ENCODE results near the gene TRAF7. TPM values are rescaled to one million over a fixed set of nuclear protein-coding genes. Genes with fewer than 3 reads are reported as not detected.
"Not testable (repeated sequence)": the region's sequence is repeated elsewhere in the genome, so short reads cannot be mapped to it uniquely, and the experiment has no call there.

Gene TRAF7
- total and polyA plus RNA-seq, 9 donors: 13.3 to 68.0 (median 45.5) TPM

- H3K36me3 ChIP-seq; H3K4me3 ChIP-seq; H3K9me3 ChIP-seq; H3K27ac ChIP-seq; intact Hi-C loops (cut with DNase I); H3K27me3 ChIP-seq; H3K4me1 ChIP-seq (ENCODE audit: insufficient read depth); DNase-seq: not testable (repeated sequence)
- WGBS, 3 donors: 90 to 95% (median 93%) methylated on average over 46 to 65 of the region's 65 CpGs
Observed at GRCh38 chr16:2111412-2112335, 43.9 kb upstream of the TRAF7 start.

DNA sequence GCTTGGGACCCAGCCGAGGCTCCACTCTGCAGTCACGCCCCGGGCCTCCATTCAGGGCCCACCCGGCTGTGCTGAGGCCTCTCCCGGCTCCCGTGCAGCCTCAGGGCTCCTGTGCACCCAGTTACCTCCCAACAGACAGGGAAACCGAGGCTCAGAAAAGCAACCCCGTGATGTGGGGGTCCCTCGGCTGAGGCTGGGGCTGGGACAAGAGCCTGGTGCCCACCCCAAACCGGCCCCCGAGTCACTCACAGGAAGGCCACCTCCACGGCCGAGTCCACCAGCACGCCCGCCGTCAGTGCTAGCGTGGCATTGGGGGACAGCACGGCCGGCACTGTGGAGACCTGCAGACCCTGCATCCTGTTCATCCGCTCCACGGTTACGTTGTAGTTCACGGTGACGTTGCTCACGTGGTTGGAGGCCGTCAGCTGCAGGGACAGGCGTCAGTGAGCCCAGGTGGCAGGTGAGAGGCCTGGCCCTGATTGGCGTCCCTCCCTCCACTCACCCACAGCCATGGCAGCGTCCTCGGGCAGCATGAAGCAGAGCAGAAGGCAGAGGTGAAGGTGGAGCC, 43.0 kb upstream of the TRAF7 start:
- intact Hi-C loops (cut with DNase I); H3K27ac ChIP-seq; H3K36me3 ChIP-seq; DNase-seq; H3K4me3 ChIP-seq; H3K27me3 ChIP-seq; H3K4me1 ChIP-seq (ENCODE audit: insufficient read depth); H3K9me3 ChIP-seq: not testable (repeated sequence)
- WGBS, 3 donors: 77 to 82% (median 80%) methylated on average over 26 to 30 of the region's 30 CpGs

GRCh38 chr16:2114225-2114624, 41.4 kb upstream of the TRAF7 start:
- H3K27me3 ChIP-seq; H3K4me1 ChIP-seq (ENCODE audit: insufficient read depth); DNase-seq; H3K27ac ChIP-seq; intact Hi-C loops (cut with DNase I); H3K9me3 ChIP-seq; H3K36me3 ChIP-seq; H3K4me3 ChIP-seq: not testable (repeated sequence)
- WGBS, 3 donors: 87 to 92% (median 90%) methylated on average over 22 to 26 of the region's 26 CpGs

DNA sequence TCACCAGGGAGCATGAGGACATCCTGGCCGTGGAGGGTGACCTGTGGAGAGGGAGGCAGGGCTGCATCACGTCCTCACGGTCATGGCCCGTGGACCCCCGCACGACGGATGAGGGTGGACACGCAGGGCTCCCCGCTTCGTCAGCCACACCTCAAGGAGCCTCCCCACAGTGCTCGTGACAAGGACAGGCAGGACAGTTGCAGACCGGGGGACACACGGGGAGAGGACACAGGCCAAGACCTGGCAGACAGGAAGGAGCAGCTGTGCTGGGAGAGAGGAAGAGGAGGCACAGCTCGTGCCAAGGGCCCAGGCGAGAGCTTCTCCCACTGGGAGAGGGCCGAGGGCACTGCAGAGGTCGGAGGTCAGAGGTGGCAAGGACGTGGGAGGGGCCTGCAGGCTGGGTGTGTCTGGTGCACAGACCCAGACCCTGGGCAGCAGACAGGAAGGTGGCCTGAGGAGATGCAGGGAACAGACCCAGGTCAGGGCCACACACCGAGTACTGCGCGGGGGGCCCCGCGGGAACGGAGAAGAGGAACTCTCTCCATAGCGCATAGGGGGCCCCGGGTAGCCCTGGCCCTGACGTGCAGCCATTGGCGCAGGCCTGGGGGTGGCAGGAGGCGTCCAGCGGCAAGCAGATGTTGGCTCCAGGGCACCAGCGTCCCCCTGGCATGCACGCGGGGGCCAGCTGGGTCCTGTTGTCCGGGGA, 40.5 kb upstream of the TRAF7 start:
- H3K4me1 ChIP-seq (ENCODE audit: insufficient read depth); H3K27me3 ChIP-seq; intact Hi-C loops (cut with DNase I); H3K9me3 ChIP-seq; H3K36me3 ChIP-seq; DNase-seq; H3K27ac ChIP-seq; H3K4me3 ChIP-seq: not testable (repeated sequence)
- 75 to 85% (median 79%) methylated on average over 20 to 33 of the region's 34 CpGs for WGBS, 3 donors

DNA sequence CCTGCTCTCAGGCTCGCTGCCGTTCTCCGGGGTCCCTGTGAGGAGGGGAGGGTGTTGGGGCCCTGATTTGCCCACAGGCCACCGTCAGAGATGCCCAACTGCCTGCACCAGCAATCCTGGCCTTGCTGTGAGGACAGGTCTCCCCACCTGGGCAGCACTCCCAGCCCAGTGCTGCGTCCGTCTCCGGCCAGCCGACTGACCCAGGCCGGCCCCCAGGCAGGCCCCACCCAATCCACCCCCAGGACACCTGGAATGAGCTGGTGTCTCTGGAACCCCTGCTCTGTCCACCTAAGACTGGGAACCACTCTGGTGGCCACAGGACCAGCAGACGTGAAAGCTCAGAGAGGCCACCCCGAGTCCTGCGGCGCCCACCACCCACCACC, 40.0 kb upstream of the TRAF7 start:
- DNase-seq: no peak
- Histone ChIP-seq H3K9me3 (no peaks in the 10 kb centered on the region), H3K4me3 (no peak overlapping the region), H3K4me1 (ENCODE audit: insufficient read depth) (no peaks in the 10 kb centered on the region), H3K27ac (no peak overlapping the region), H3K27me3 (no peaks in the 10 kb centered on the region), H3K36me3 (no peaks in the 10 kb centered on the region)
- 75 to 82% (median 79%) methylated on average over 6 to 13 of the region's 13 CpGs for WGBS, 3 donors
- TF ChIP-seq POLR2A (IDR thresholded peaks at IDR 0.05) (no peak), EP300 (IDR thresholded peaks at IDR 0.05) (no peak), CTCF (IDR thresholded peaks at IDR 0.05) (no peak)
- intact Hi-C loops (cut with DNase I): no loop called here

DNA sequence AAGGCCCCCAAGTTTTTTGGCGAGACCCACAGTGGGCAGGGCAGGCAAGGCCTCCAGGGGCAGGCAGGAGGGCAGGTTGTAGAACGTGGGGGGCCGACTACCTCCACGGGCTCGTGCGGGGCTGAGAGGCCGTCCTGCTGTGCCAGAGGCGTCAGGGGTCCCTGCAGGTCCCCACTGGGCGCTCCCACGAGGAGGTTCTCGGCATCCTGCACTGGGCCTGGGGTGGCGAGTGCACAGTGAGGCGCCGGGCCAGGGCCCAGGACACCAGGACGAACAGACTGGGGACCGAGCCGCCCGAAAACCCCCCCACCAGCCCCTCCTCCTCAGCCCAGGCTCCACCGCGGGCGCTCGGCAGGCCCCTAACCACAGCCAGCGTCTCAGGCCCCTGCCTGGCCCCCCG, 39.2 kb upstream of the TRAF7 start:
- H3K4me1 ChIP-seq (ENCODE audit: insufficient read depth); H3K4me3 ChIP-seq; H3K27me3 ChIP-seq; H3K9me3 ChIP-seq; H3K27ac ChIP-seq; H3K36me3 ChIP-seq; DNase-seq; intact Hi-C loops (cut with DNase I): not testable (repeated sequence)
- 83 to 89% (median 87%) methylated on average over 15 to 24 of the region's 24 CpGs for WGBS, 3 donors

DNA sequence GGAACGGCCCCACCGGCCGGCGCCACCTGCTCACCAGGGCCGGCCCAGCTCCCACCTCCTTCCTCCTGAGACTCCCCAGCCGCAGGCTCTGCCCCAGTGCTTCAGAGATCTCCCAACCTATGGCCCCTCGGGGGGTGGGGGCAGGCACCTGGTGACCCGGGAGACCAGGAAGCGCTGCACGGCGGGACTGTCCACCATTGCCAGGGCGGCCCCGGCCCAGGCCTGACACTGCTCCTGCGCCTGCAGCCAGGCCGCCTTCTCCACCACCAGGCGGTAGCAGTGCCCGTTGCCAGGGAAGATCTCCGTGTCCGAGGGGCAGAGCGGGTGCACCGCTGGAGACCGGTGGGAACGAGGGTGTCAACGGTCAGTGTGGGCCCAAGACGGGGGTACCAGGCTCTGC, 38.2 kb upstream of the TRAF7 start:
- H3K27ac ChIP-seq; H3K9me3 ChIP-seq; H3K4me3 ChIP-seq; intact Hi-C loops (cut with DNase I); H3K4me1 ChIP-seq (ENCODE audit: insufficient read depth); H3K27me3 ChIP-seq; H3K36me3 ChIP-seq; DNase-seq: not testable (repeated sequence)
- WGBS, 3 donors: 87 to 93% (median 87%) methylated on average over 6 to 24 of the region's 25 CpGs

- H3K9me3 ChIP-seq; DNase-seq; H3K4me1 ChIP-seq (ENCODE audit: insufficient read depth); H3K27ac ChIP-seq; H3K36me3 ChIP-seq; H3K4me3 ChIP-seq; intact Hi-C loops (cut with DNase I); H3K27me3 ChIP-seq: not testable (repeated sequence)
- WGBS, 3 donors: 61 to 81% (median 77%) methylated on average over 9 to 27 of the region's 35 CpGs
Observed at GRCh38 chr16:2117960-2118722, 37.4 kb upstream of the TRAF7 start.

DNA sequence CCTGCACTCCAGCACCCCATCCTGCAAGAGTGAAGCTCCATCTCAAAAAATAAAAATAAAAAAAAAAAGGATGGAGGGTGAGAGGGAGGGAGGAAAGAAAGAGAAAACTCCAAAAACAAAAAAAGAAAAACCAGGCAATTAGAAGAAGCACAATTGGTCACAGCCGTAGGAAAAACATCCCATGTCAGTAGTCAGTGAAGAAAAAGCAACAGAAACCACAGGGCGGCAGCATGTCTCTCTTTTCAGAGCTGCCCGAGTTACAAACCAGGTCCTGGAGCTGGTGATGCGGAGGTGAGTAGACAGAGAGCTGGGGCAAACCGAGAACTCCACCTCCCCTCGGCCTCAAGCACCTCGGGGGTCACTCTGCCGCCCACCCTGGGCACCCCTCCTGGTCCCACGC, 34.3 kb upstream of the TRAF7 start:
- H3K27me3 ChIP-seq; H3K36me3 ChIP-seq; H3K9me3 ChIP-seq; intact Hi-C loops (cut with DNase I): not testable (repeated sequence)
- peak in 4 of 5 donors; percentile 49 to 73 (median 58) for DNase-seq
- Histone ChIP-seq H3K27ac (peak overlapping the region; percentile 52 to 96), H3K4me3 (peak overlapping the region; percentile 22), H3K4me1 (ENCODE audit: insufficient read depth) (peaks cover 18% of the 10 kb centered on the region)
- WGBS, 3 donors: 32 to 42% (median 40%) methylated on average over 9 of the region's 9 CpGs

Measured in ovary (tissue), 9 donors.